Fibroblast of lung (primary cell): ENCODE data around the gene ZAR1L. TPM values are rescaled to one million over a fixed set of nuclear protein-coding genes. Genes with fewer than 3 reads are reported as not detected.

Experiments
- DNase-seq, 2 donors: peaks; one replicate each; pipeline versions ENCODE4 v3.0.0 to v3.0.0-alpha.2; 2010; ENCODE audit warnings: low read depth in 2 of 2
- H2AFZ ChIP-seq: 2 replicates; pipeline ENCODE4 v1.5.1; 2012; ENCODE audit warnings: low read length, control low read depth, inconsistent platforms
- H3K27ac ChIP-seq: 2 replicates; pipeline ENCODE4 v1.5.1; 2011; ENCODE audit warnings: low read length, control low read depth; ENCODE audit not compliant: insufficient read depth
- H3K27me3 ChIP-seq: 2 replicates; pipeline ENCODE4 v1.5.1; 2011; ENCODE audit warnings: mild to moderate bottlenecking, low read length; ENCODE audit not compliant: control insufficient read depth, insufficient read depth
- H3K36me3 ChIP-seq: 2 replicates; pipeline ENCODE4 v1.5.1; 2011; ENCODE audit warnings: low read length; ENCODE audit not compliant: control insufficient read depth, insufficient read depth
- H3K4me1 ChIP-seq: 2 replicates; pipeline ENCODE4 v1.5.1; 2011; ENCODE audit warnings: low read length; ENCODE audit not compliant: control insufficient read depth, insufficient read depth; ENCODE audit errors: extremely low read depth
- H3K4me2 ChIP-seq: 2 replicates; pipeline ENCODE4 v1.5.1; 2011; ENCODE audit warnings: low read length, control low read depth; ENCODE audit not compliant: insufficient read depth; ENCODE audit errors: extremely low read depth
- H3K4me3 ChIP-seq, 4 experiments: fragments of 200-600 bp in 1 of 4; sonication (generic) in 1 of 4; replicated peaks in 1 of 4; 2 replicates each; pipeline ENCODE4 v1.5.1; 2011 to 2016; ENCODE audit warnings: low read length in 4 of 4, low read depth in 3 of 4, mild to moderate bottlenecking in 3 of 4, control low read depth in 2 of 4, inconsistent platforms in 1 of 4, mixed read lengths in 1 of 4; ENCODE audit not compliant: insufficient read depth in 1 of 4; ENCODE audit errors: control extremely low read depth in 1 of 4
- H3K79me2 ChIP-seq: 2 replicates; pipeline ENCODE4 v1.5.1; 2012; ENCODE audit warnings: mild to moderate bottlenecking, low read length, inconsistent platforms; ENCODE audit not compliant: control insufficient read depth, insufficient read depth
- H3K9ac ChIP-seq: 2 replicates; pipeline ENCODE4 v1.5.1; 2011; ENCODE audit warnings: mild to moderate bottlenecking, low read length, control low read depth; ENCODE audit not compliant: insufficient read depth
- H3K9me3 ChIP-seq: 2 replicates; pipeline ENCODE4 v1.5.1; 2012; ENCODE audit warnings: low read depth, low read length; ENCODE audit not compliant: control insufficient read depth, insufficient read depth
- H4K20me1 ChIP-seq: 2 replicates; pipeline ENCODE4 v1.5.1; 2011; ENCODE audit warnings: low read length; ENCODE audit not compliant: control insufficient read depth, insufficient read depth; ENCODE audit errors: extremely low read depth
- EZH2 ChIP-seq: IDR thresholded peaks from 2 replicates; pipeline ENCODE4 v1.5.1; 2012; ENCODE audit warnings: low read length, control low read depth, mild to moderate bottlenecking; ENCODE audit errors: missing control alignments
- polyA plus RNA-seq, 2 donors: library from polyadenylated mRNA; depleted of rRNA in 1 of 2; stranded (reverse) in 1 of 2; unstranded in 1 of 2; fragments of >200 nt; gene quantifications; 2 replicates each; pipeline ENCODE4 v1.2.1, GENCODE V29; 2011 to 2012; ENCODE audit warnings: missing spikeins in 1 of 2
- total RNA-seq: library from RNA; depleted of rRNA; stranded (reverse); fragments of >200 nt; gene quantifications from 2 replicates; pipeline ENCODE4 v1.2.1, GENCODE V29; 2014
- TF ChIP-seq, protein P1 (sequence below), 2 donors: IDR thresholded peaks in 1 of 2; conservative IDR thresholded peaks in 1 of 2; 1 replicate in 1 of 2; 2 replicates in 1 of 2; pipeline ENCODE4 v1.5.1; 2011 to 2012; ENCODE audit warnings: low read length in 2 of 2, control low read depth in 1 of 2, inconsistent platforms in 1 of 2, low read depth in 1 of 2, mild to moderate bottlenecking in 1 of 2

The ZAR1L gene
- total and polyA plus RNA-seq, 2 donors (not counting 1 experiment from before 2014, with no cell fraction given), result not detected

DNA sequence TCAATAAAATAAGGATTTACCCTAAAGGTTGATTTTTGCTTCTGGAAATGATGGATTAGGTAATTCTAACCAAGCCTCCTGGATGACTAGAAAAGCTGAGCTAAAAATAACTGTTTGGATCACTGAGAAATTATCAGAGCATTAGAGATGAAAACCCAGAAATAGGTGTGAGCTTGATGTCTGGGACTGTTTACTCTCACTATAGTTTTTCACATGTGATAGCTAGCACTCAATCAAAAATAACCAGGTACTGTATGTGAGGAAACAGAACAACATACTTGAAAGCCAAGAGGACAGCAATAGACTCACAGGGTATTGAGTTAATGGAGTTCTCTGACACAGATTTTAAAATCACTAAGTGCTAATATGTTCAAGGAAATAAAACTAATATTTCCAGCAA, 9.5 kb downstream of the ZAR1L start:
- H2AFZ ChIP-seq, result no peak overlapping the region
- no peak for DNase-seq
- no peak overlapping the region for H3K27ac ChIP-seq
- no peak overlapping the region for H3K9ac ChIP-seq
- TF ChIP-seq EZH2, result no peak
- TF ChIP-seq, protein P1, sequence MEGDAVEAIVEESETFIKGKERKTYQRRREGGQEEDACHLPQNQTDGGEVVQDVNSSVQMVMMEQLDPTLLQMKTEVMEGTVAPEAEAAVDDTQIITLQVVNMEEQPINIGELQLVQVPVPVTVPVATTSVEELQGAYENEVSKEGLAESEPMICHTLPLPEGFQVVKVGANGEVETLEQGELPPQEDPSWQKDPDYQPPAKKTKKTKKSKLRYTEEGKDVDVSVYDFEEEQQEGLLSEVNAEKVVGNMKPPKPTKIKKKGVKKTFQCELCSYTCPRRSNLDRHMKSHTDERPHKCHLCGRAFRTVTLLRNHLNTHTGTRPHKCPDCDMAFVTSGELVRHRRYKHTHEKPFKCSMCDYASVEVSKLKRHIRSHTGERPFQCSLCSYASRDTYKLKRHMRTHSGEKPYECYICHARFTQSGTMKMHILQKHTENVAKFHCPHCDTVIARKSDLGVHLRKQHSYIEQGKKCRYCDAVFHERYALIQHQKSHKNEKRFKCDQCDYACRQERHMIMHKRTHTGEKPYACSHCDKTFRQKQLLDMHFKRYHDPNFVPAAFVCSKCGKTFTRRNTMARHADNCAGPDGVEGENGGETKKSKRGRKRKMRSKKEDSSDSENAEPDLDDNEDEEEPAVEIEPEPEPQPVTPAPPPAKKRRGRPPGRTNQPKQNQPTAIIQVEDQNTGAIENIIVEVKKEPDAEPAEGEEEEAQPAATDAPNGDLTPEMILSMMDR (conservative IDR thresholded peaks at IDR 0.05 in 1 of 2, IDR thresholded peaks at IDR 0.05 in 1 of 2; ENCODE audit: low read depth in 1 of 2, low read length in 2 of 2), result no peak
- H3K9me3 ChIP-seq, result no peaks in the 10 kb centered on the region
- H3K4me1 ChIP-seq, result no peaks in the 10 kb centered on the region
- no peaks in the 10 kb centered on the region for H3K79me2 ChIP-seq
- no peak overlapping the region for H3K4me2 ChIP-seq
- no peak overlapping the region for H3K4me3 ChIP-seq
- H4K20me1 ChIP-seq, result no peaks in the 10 kb centered on the region
- no peaks in the 10 kb centered on the region for H3K27me3 ChIP-seq
- H3K36me3 ChIP-seq, result no peaks in the 10 kb centered on the region

DNA sequence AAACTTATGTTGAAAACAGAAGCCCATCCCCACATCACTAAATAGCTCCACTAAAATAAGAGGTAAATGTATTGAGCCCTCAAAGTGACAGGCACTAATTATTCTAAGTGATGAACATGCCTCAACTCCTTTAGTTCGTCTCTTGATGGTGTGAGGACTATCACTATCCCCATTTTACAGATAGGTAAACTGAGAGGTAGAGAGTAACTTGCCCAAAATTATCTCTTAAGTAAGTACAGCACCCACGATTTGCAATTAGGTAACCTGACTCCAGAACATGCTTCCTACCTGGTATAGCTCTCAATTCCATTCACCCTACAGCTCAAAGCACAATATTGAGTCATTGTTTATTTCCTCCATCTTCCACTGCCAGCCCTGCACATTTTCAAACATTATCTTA, 12.7 kb downstream of the ZAR1L start:
- H3K4me3 ChIP-seq, result no peak overlapping the region

DNA sequence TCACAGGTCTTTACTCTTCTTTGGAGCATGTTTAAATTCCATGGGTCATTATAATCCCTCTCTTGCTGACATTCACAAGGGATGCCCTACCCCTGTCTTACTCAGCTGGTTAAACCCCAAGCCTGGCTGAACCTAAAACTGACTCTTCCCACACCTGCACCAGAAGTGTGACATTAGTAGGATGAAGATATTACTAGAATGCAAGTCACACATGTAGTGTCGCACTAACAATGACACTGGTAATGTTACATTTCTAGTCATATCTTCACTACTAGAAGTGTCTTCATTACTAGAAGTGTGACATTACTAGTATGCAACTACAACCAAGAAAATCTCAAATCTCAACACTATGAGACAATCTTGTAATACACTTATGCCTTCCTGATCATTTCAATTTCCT, 14.2 kb downstream of the ZAR1L start:
- Histone ChIP-seq H4K20me1 (no peaks in the 10 kb centered on the region), H2AFZ (no peak overlapping the region), H3K9me3 (no peaks in the 10 kb centered on the region), H3K4me1 (no peaks in the 10 kb centered on the region), H3K4me2 (no peak overlapping the region), H3K27me3 (peaks cover 5% of the 10 kb centered on the region), H3K27ac (no peak overlapping the region), H3K9ac (no peak overlapping the region), H3K4me3 (no peak overlapping the region), H3K79me2 (no peaks in the 10 kb centered on the region), H3K36me3 (no peaks in the 10 kb centered on the region)
- no peak for TF ChIP-seq EZH2
- TF ChIP-seq, protein P1 (conservative IDR thresholded peaks at IDR 0.05 in 1 of 2, IDR thresholded peaks at IDR 0.05 in 1 of 2; ENCODE audit: low read depth in 1 of 2, low read length in 2 of 2), result no peak
- DNase-seq, result no peak

More for the DNA sequence above, 12.7 kb downstream of the ZAR1L start:
- Histone ChIP-seq H4K20me1 (no peaks in the 10 kb centered on the region), H2AFZ (no peak overlapping the region), H3K36me3 (no peaks in the 10 kb centered on the region), H3K4me2 (no peak overlapping the region), H3K27ac (no peak overlapping the region), H3K27me3 (peaks cover 5% of the 10 kb centered on the region), H3K4me1 (no peaks in the 10 kb centered on the region), H3K79me2 (no peaks in the 10 kb centered on the region), H3K9me3 (no peaks in the 10 kb centered on the region), H3K9ac (no peak overlapping the region)
- no peak for TF ChIP-seq EZH2
- TF ChIP-seq, protein P1 (conservative IDR thresholded peaks at IDR 0.05 in 1 of 2, IDR thresholded peaks at IDR 0.05 in 1 of 2; ENCODE audit: low read depth in 1 of 2, low read length in 2 of 2), result no peak
- no peak for DNase-seq
